H1 (cell line): ENCODE data around the gene YY1AP1. TPM values are rescaled to one million over a fixed set of nuclear protein-coding genes. Genes with fewer than 3 reads are reported as not detected.

ENCODE experiments used
- CTCF ChIA-PET: fragments of 300-600 bp; sonication (Branson Sonifier 250); formaldehyde crosslinking; loops from one replicate; lab custom pipeline; 2021; ENCODE audit not compliant: partially characterized antibody; lab: Charles Lee
- POLR2A ChIA-PET: fragments of 300-600 bp; sonication (Branson Sonifier 250); formaldehyde crosslinking; loops from one replicate; lab custom pipeline; 2021; ENCODE audit warnings: inconsistent platforms; ENCODE audit not compliant: partially characterized antibody; lab: Charles Lee
- DNase-seq, 2 experiments: peaks; one replicate each; pipeline versions ENCODE4 v3.0.0 to v3.0.0-alpha.2; 2010 to 2022; ENCODE audit warnings: low spot score in 2 of 2, low read depth in 1 of 2, mixed read lengths in 1 of 2
- FAIRE-seq: peaks from 2 replicates; lab custom pipeline; 2011; peaks lifted over from hg19 to GRCh38; lab: Jason Lieb, UNC
- H2AFZ ChIP-seq: 2 replicates; pipeline ENCODE4 v1.8.1; 2012; ENCODE audit warnings: low read length, inconsistent platforms
- H2AK5ac ChIP-seq: 2 replicates; pipeline ENCODE4 v1.6.1; 2013; ENCODE audit warnings: low read depth, low read length
- H2BK120ac ChIP-seq: replicated peaks from 2 replicates; pipeline ENCODE3; 2013; ENCODE audit warnings: low read depth, low read length, inconsistent platforms
- H2BK12ac ChIP-seq: 2 replicates; pipeline ENCODE4 v1.6.1; 2013; ENCODE audit warnings: low read depth, low read length
- H2BK15ac ChIP-seq: 2 replicates; pipeline ENCODE4 v1.6.1; 2013; ENCODE audit warnings: low read length
- H2BK20ac ChIP-seq: 2 replicates; pipeline ENCODE4 v1.6.1; 2013; ENCODE audit warnings: low read length
- H2BK5ac ChIP-seq: 2 replicates; pipeline ENCODE4 v1.6.1; 2013; ENCODE audit warnings: low read depth, low read length
- H3K14ac ChIP-seq: 2 replicates; pipeline ENCODE4 v1.6.1; 2013; ENCODE audit warnings: inconsistent platforms; ENCODE audit not compliant: insufficient read length
- H3K18ac ChIP-seq: 2 replicates; pipeline ENCODE4 v1.6.1; 2013; ENCODE audit warnings: low read length; ENCODE audit errors: extremely low read depth
- H3K23ac ChIP-seq: 2 replicates; pipeline ENCODE4 v1.6.1; 2013; ENCODE audit warnings: inconsistent platforms; ENCODE audit not compliant: insufficient read length
- H3K23me2 ChIP-seq: 2 replicates; pipeline ENCODE4 v1.6.1; 2013; ENCODE audit warnings: low read depth, low read length
- H3K27ac ChIP-seq: 2 replicates; pipeline ENCODE4 v1.6.1; 2011; ENCODE audit warnings: low read depth, low read length, inconsistent platforms
- H3K27me3 ChIP-seq, 4 experiments: replicated peaks in 1 of 4; 1 replicate in 1 of 4; 2 replicates in 3 of 4; pipeline versions ENCODE4 v1.6.1 to v1.8.1; 2011 to 2013; ENCODE audit warnings: low read length in 3 of 4, mild to moderate bottlenecking in 3 of 4, inconsistent platforms in 2 of 4, mixed read lengths in 2 of 4, moderate library complexity in 1 of 4; ENCODE audit not compliant: control insufficient read depth in 3 of 4, insufficient read depth in 3 of 4; ENCODE audit errors: extremely low read depth in 1 of 4
- H3K36me3 ChIP-seq, 4 experiments: 2 replicates each; pipeline versions ENCODE4 v1.6.1 to v1.8.1; 2011 to 2013; ENCODE audit warnings: mild to moderate bottlenecking in 4 of 4, low read length in 3 of 4, moderate library complexity in 2 of 4, control low read depth in 1 of 4, inconsistent platforms in 1 of 4; ENCODE audit not compliant: insufficient read depth in 4 of 4, control insufficient read depth in 2 of 4
- H3K4ac ChIP-seq: replicated peaks from 2 replicates; pipeline ENCODE3; 2013; ENCODE audit warnings: low read length, low read depth, mixed read lengths, inconsistent platforms; ENCODE audit not compliant: insufficient read length
- H3K4me1 ChIP-seq, 4 experiments: replicated peaks in 1 of 4; 1 replicate in 1 of 4; 2 replicates in 3 of 4; pipeline versions ENCODE4 v1.6.1 to v1.8.1; 2011 to 2013; ENCODE audit warnings: low read length in 3 of 4, inconsistent platforms in 2 of 4, mixed read lengths in 1 of 4; ENCODE audit not compliant: insufficient read depth in 4 of 4, control insufficient read depth in 3 of 4
- H3K4me2 ChIP-seq, 2 experiments: 2 replicates each; pipeline versions ENCODE4 v1.6.1 to v1.8.1; 2011 to 2013; ENCODE audit warnings: low read depth in 2 of 2, low read length in 2 of 2, control low read depth in 1 of 2, inconsistent platforms in 1 of 2, mild to moderate bottlenecking in 1 of 2; ENCODE audit not compliant: insufficient read depth in 1 of 2
- H3K4me3 ChIP-seq, 4 experiments: fragments of 200-600, 300-600 bp in 1 of 4; sonication (generic), shearing (Covaris generic), sonication (Bioruptor Twin) in 1 of 4; 2 replicates each; pipeline versions ENCODE4 v1.5.1 to v1.8.1; 2011 to 2016; ENCODE audit warnings: low read length in 4 of 4, low read depth in 3 of 4, control low read depth in 2 of 4, inconsistent platforms in 2 of 4, mild to moderate bottlenecking in 2 of 4, mixed read lengths in 1 of 4, moderate library complexity in 1 of 4; ENCODE audit not compliant: insufficient read depth in 2 of 4; ENCODE audit errors: extremely low read depth in 1 of 4
- H3K56ac ChIP-seq: replicated peaks from 2 replicates; pipeline ENCODE3; 2013; ENCODE audit warnings: low read depth, mild to moderate bottlenecking, mixed read lengths, low read length, inconsistent platforms; ENCODE audit not compliant: insufficient read length
- H3K79me1 ChIP-seq: 2 replicates; pipeline ENCODE4 v1.6.1; 2013; ENCODE audit warnings: low read depth, low read length, control low read depth
- H3K79me2 ChIP-seq, 2 experiments: 2 replicates each; pipeline versions ENCODE4 v1.6.1 to v1.8.1; 2012 to 2013; ENCODE audit warnings: low read length in 2 of 2, mild to moderate bottlenecking in 2 of 2, inconsistent platforms in 1 of 2; ENCODE audit not compliant: insufficient read depth in 2 of 2, control insufficient read depth in 1 of 2
- H3K9ac ChIP-seq, 4 experiments: replicated peaks in 1 of 4; 1 replicate in 1 of 4; 2 replicates in 3 of 4; pipeline versions ENCODE4 v1.6.1 to v1.8.1; 2011 to 2013; ENCODE audit warnings: low read depth in 3 of 4, low read length in 3 of 4, control low read depth in 2 of 4, mild to moderate bottlenecking in 2 of 4, moderate library complexity in 2 of 4, inconsistent platforms in 1 of 4; ENCODE audit errors: extremely low read depth in 1 of 4
- H3K9me3 ChIP-seq, 2 experiments: 2 replicates each; pipeline versions ENCODE4 v1.6.1 to v1.8.1; 2012 to 2013; ENCODE audit warnings: mild to moderate bottlenecking in 2 of 2, moderate library complexity in 2 of 2, control low read depth in 1 of 2, inconsistent platforms in 1 of 2, low read depth in 1 of 2, low read length in 1 of 2, mixed read lengths in 1 of 2; ENCODE audit not compliant: insufficient read depth in 2 of 2
- H4K20me1 ChIP-seq, 2 experiments: replicated peaks in 1 of 2; 2 replicates each; pipeline versions ENCODE3 to v1.8.1; 2011 to 2013; ENCODE audit warnings: inconsistent platforms in 2 of 2, low read length in 2 of 2, mild to moderate bottlenecking in 1 of 2; ENCODE audit not compliant: insufficient read depth in 2 of 2, control insufficient read depth in 1 of 2
- H4K5ac ChIP-seq: 2 replicates; pipeline ENCODE4 v1.6.1; 2013; ENCODE audit warnings: low read length, low read depth, mixed read lengths, inconsistent platforms; ENCODE audit not compliant: insufficient read length
- H4K8ac ChIP-seq: 2 replicates; pipeline ENCODE4 v1.8.0; 2013; ENCODE audit warnings: mild to moderate bottlenecking, moderate library complexity, low read length, inconsistent platforms; ENCODE audit not compliant: insufficient read depth; ENCODE audit errors: extremely low read depth
- H4K91ac ChIP-seq: replicated peaks from 2 replicates; pipeline ENCODE3; 2013; ENCODE audit warnings: low read length, mixed read lengths, inconsistent platforms; ENCODE audit not compliant: insufficient read length
- JUN ChIP-seq: IDR thresholded peaks from 2 replicates; pipeline ENCODE4 v1.6.1; 2011; ENCODE audit warnings: low read depth, mild to moderate bottlenecking, improper control_type of control experiment, low read length
- KDM5A ChIP-seq: fragments of 200-600 bp; IDR thresholded peaks from 2 replicates; pipeline ENCODE4 v1.7.1; 2012; ENCODE audit warnings: mild to moderate bottlenecking, low read length, inconsistent platforms, mixed read lengths
- RAD21 ChIP-seq, 2 experiments: IDR thresholded peaks in 1 of 2; conservative IDR thresholded peaks in 1 of 2; 2 replicates each; pipeline ENCODE4 v1.6.1; 2011; ENCODE audit warnings: low read depth in 2 of 2, low read length in 2 of 2, improper control_type of control experiment in 1 of 2, inconsistent platforms in 1 of 2, mild to moderate bottlenecking in 1 of 2, moderate library complexity in 1 of 2
- WGBS, 2 experiments: shearing (Covaris generic) in 1 of 2; methylation state at CpG; one replicate each; pipeline versions ENCODE4 v1.1.6 to v1.1.7; 2013 to 2015; ENCODE audit warnings: low lambda C conversion rate in 2 of 2, mixed read lengths in 2 of 2, inconsistent platforms in 1 of 2, low coverage in 1 of 2, missing lambda C conversion rate in 1 of 2; ENCODE audit not compliant: insufficient replicate concordance in 2 of 2, insufficient coverage in 1 of 2, insufficient read length in 1 of 2; ENCODE audit errors: extremely low coverage in 1 of 2, missing lambda C conversion rate in 1 of 2; 5-methylcytosine and 5-hydroxymethylcytosine counted together
- polyA plus RNA-seq, 7 experiments: library from polyadenylated mRNA; depleted of rRNA in 3 of 7; stranded (reverse) in 5 of 7; unstranded in 2 of 7; fragments of >200 nt in 5 of 7; fragments of 200-250 nt in 2 of 7; gene quantifications; 1 replicate in 5 of 7; 2 replicates in 1 of 7; 4 replicates in 1 of 7; pipeline versions ENCODE4 v1.2.1 to v1.2.3, GENCODE V29; 2011 to 2013; ENCODE audit warnings: missing spikeins in 2 of 7, mixed read lengths in 2 of 7
- total RNA-seq: library from RNA; stranded (reverse); fragmentation: NEBNext Ultra II Directional; extraction: Animal tissue kit (Norgen Biotek cat#: 25700); gene quantifications from 2 replicates; pipeline ENCODE4 v1.2.1, GENCODE V29; 2021
- TF ChIP-seq, protein P1 (sequence below), 3 experiments: IDR thresholded peaks; 1 replicate in 2 of 3; 2 replicates in 1 of 3; pipeline versions ENCODE4 v1.5.1 to v1.6.1; 2011; ENCODE audit warnings: low read length in 3 of 3, mild to moderate bottlenecking in 3 of 3, inconsistent platforms in 2 of 3, low read depth in 1 of 3, moderate library complexity in 1 of 3; ENCODE audit not compliant: insufficient read depth in 1 of 3; ENCODE audit errors: control extremely low read depth in 1 of 3

The YY1AP1 gene
- total and polyA plus RNA-seq, 2 of the 8 experiments (the other 6 are each of a cell fraction or from before 2014, with no cell fraction given) = 44.2 to 48.6 TPM

DNA sequence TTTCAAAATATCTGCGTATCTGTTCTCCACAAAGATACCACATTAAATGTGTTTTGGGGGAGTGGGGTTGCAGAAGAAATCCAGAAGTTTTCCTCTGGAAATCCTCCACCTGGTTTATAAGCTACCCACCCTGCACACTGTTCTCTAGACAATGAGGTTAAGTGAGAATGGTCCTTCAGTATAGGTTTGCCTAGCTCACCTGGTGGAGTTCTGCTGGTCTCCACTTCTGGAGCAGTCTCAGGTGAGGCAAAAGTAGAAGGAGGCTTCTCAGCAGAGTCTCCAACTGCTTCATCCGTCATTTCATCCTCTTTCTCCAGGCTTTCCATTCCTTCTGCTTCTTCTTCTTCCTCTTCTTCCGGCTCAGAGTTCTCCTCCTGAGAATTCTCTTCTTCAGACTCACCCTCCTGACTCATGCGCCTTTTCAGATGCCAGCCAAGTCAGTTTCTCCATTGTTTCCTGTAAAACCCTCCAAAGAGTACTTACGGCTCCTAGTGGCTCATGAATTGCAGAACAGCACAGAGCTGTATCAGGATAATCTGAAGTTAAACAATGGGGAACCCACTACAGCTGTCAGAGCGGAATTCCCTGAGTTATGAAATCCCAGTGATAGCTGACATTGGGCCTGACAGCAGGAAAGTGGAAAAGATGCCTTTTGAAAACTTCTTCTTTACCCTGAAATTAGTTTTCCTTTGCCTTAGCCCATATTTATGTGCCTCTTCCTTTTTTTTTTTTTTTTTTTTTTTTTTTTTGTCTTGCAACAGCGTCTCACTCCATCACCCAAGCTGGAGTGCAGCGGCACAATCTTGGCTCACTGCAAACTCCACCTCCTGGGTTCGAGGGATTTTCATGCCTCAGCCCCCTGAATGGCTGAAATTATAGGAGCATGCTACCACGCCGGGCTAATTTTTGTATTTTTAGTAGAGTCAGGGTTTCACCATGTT, 40.1 kb downstream of the YY1AP1 start:
- Histone ChIP-seq H3K27me3 (no peaks in the 10 kb centered on the region), H3K9ac (no peak overlapping the region), H2BK12ac (no peak overlapping the region), H3K27ac (no peak overlapping the region), H4K20me1 (no peaks in the 10 kb centered on the region), H2BK20ac (no peak overlapping the region), H3K4me2 (no peak overlapping the region), H3K23me2 (no peaks in the 10 kb centered on the region), H2AFZ (peak overlapping the region; percentile 91; the same call in 1 of the 2 replicates), H3K4ac (no peak overlapping the region), H2BK5ac (no peak overlapping the region), H2BK15ac (no peak overlapping the region), H4K91ac (no peak overlapping the region), H3K79me1 (no peaks in the 10 kb centered on the region), H3K23ac (no peak overlapping the region), H3K4me1 (no peaks in the 10 kb centered on the region), H4K8ac (no peak overlapping the region), H3K14ac (no peak overlapping the region), H3K79me2 (no peaks in the 10 kb centered on the region), H4K5ac (no peak overlapping the region), H3K36me3 (no peaks in the 10 kb centered on the region), H3K56ac (no peak overlapping the region), H2AK5ac (no peak overlapping the region), H3K9me3 (peaks cover 7 to 8% of the 10 kb centered on the region in 2 experiments; a peak in 3 of 4 replicates), H3K4me3 (no peak overlapping the region), H3K18ac (no peak overlapping the region), H2BK120ac (no peak overlapping the region)
- ChIA-PET CTCF (interaction anchor here (0.8 to 1.5 kb wide), 5 partner anchors 41 to 324 kb away, joined by 3 to 4 read pairs (median 3); no protein-coding TSS in a partner anchor), POLR2A (interaction anchor here (0.6 kb wide), 1 partner anchor 48 kb away, joined by 4 read pairs; no protein-coding TSS in a partner anchor)
- TF ChIP-seq, protein P1, sequence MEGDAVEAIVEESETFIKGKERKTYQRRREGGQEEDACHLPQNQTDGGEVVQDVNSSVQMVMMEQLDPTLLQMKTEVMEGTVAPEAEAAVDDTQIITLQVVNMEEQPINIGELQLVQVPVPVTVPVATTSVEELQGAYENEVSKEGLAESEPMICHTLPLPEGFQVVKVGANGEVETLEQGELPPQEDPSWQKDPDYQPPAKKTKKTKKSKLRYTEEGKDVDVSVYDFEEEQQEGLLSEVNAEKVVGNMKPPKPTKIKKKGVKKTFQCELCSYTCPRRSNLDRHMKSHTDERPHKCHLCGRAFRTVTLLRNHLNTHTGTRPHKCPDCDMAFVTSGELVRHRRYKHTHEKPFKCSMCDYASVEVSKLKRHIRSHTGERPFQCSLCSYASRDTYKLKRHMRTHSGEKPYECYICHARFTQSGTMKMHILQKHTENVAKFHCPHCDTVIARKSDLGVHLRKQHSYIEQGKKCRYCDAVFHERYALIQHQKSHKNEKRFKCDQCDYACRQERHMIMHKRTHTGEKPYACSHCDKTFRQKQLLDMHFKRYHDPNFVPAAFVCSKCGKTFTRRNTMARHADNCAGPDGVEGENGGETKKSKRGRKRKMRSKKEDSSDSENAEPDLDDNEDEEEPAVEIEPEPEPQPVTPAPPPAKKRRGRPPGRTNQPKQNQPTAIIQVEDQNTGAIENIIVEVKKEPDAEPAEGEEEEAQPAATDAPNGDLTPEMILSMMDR (IDR thresholded peaks at IDR 0.05; ENCODE audit: control extremely low read depth in 1 of 3, insufficient read depth in 1 of 3, low read depth in 1 of 3, low read length in 3 of 3) = peak in 2 of 3 experiments; percentile 33; a peak in 2 of 4 replicates
- peak; percentile 60 to 63 for TF ChIP-seq RAD21 (IDR thresholded peaks at IDR 0.05 in 1 of 2, conservative IDR thresholded peaks at IDR 0.05 in 1 of 2; ENCODE audit: low read depth in 2 of 2, low read length in 2 of 2)
- no peak for TF ChIP-seq JUN
- no peak for TF ChIP-seq KDM5A
- FAIRE-seq (no peak), DNase-seq (peak in 1 of 2 experiments; percentile 15)
- 86% methylated on average over 10 of the region's 11 CpGs; no CpG with 5 or more reads in 1 of the 2 experiments for WGBS, 2 experiments
